GM19467 (cell line): Measurements from ENCODE around the gene TNFRSF25.

Experiments used
- ATAC-seq: cut with Tn5 transposase; IDR thresholded peaks from one replicate; pipeline ENCODE4 v1.9.1; 2021; ENCODE audit warnings: mild to moderate bottlenecking, moderate library complexity; ENCODE audit not compliant: unreplicated experiment

Gene TNFRSF25

DNA sequence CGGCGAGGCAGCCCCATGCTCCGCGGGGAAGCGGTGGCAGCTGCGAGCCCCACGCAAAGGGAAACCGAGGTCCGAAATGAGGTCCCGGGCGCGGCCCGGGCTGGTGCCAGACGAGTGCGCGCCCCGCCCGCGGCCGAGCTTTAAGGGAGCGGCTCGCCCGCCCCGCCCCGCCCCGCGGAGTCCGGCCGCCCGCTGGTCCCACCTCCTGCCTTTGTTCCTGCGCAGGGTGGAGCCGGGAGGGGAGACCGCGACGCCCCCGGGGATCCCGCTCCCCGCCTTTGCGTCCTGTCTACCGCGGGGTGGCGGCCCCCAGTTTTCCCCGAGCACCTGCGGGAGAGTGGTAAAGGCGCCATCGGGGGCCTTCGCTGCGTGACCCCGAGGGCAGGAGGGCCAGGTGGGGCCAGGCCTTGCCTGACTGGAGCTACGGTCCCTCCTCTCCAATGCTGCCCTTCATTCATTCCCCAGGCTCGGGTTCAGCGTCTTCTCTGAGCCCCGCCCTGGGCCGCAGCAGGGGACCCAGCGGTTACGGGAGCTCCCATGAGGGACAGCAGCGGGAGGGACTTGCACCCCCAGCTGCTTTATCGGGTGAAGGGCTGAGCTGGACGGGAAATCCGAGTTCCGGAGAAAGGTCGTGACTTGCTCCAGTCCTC, 46.0 kb downstream of the TNFRSF25 start, which contains the start of gene HES2:
Gene HES2 (minus strand): TSS at position 116 of the 650 bp plus-strand sequence. CDS start 99 bp downstream, at position 17.
- no peak for ATAC-seq

DNA sequence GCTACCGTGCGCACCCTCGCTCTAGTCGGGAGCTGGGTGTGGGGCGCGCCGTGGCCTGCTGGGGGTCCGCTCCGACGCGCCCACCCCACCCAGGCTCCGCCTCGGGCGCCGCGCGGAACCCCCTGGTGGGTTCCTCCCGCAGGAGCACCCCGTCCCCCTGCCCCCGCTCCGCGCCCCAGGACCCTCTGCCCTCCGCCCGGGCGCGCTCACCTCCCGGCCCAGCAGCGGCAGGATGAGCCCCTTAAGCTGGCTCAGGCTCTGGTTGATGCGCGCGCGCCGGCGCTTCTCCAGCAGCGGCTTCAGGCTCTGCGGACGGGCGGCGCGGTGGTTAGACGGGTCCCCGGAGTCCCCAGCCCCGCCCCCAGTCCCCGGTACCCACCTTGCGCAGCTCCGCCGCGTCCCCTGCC, 46.6 kb downstream of the TNFRSF25 start:
- no peak for ATAC-seq

DNA sequence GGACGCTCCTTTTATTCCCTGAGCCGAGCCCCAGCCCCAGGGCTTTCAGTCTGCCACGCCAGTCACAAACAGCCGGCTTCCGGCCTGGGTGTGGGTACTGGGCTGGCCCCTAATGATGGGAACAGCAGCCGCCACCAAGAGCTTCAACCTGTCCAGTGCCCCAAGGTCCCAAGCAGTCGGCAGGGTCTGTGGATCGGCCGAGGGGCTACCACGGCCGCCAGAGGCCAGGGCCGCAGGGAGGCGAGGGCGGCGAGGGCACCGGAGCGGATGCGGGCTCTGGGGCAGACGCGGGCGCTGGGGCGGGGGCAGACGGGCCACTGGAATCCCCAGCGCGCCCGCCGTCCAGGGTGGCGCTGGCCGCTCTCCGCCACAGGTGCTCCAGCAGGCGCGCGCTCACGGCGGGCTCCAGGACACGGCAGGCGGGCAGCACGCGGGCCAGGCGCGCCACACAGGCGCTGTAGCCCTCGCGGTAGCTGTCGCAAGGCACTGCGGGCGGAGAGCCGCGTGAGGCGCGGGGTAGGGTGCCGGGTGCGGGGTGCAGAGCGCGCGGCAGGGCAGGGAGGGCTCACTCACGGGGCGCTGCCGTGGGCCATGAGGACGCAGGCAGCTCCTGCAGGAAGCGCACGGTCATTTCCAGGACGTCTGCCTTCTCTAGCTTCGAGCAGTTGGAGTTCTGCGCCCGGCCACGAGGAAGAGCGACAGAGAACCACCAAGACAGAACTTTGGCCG, 47.1 kb downstream of the TNFRSF25 start:
- no peak for ATAC-seq

- ATAC-seq, result no peak
These were observed 47.9 kb downstream of the TNFRSF25 start for GRCh38 chr1:6417961-6418667.

- no peak for ATAC-seq
These were observed 49.1 kb downstream of the TNFRSF25 start for GRCh38 chr1:6416906-6417305.

- no peak for ATAC-seq
These were observed 49.7 kb downstream of the TNFRSF25 start for GRCh38 chr1:6416295-6416656.

- no peak for ATAC-seq
These were observed 50.9 kb downstream of the TNFRSF25 start for GRCh38 chr1:6414881-6415626.

DNA sequence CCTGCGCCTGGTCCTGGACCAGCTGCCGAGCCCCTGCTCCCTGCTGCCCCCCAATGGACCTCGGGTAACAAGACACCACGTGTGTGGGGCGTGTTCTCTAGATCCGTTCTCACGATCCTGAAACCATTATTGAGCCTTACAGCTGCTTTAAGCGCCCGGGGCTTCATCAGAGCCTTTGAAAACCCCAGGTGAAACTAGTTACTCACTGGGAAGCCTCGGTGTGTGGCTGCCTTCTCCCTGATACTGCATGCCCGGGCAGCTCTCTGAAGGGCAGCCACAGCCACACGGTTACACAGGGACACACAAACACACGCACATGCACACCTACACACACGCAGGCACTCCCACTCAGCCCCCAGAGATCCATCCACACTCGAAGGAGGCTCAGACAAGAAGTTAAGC, 51.5 kb downstream of the TNFRSF25 start:
- peak; percentile 73 for ATAC-seq

GRCh38 chr1:6412896-6413295, 53.1 kb downstream of the TNFRSF25 start:
- no peak for ATAC-seq
